Mesendoderm (in vitro differentiated cells): Measurements from ENCODE around the gene DNAJC11.
"Not testable (repeated sequence)": the region's sequence is repeated elsewhere in the genome, so short reads cannot be mapped to it uniquely, and the experiment has no call there.

ENCODE experiments used
- DNase-seq: peaks from one replicate; pipeline ENCODE4 v3.0.0; 2013
- H2AK5ac ChIP-seq: 2 replicates; pipeline ENCODE4 v1.6.1; 2013; ENCODE audit warnings: low read length, inconsistent platforms
- H2BK120ac ChIP-seq: 2 replicates; pipeline ENCODE4 v1.6.1; 2013; ENCODE audit warnings: low read depth, mild to moderate bottlenecking, low read length, moderate library complexity, mixed read lengths
- H2BK15ac ChIP-seq: replicated peaks from 2 replicates; pipeline ENCODE4 v1.6.1; 2013; ENCODE audit warnings: low read depth, mild to moderate bottlenecking, moderate library complexity
- H2BK5ac ChIP-seq: 2 replicates; pipeline ENCODE4 v1.6.1; 2013; ENCODE audit warnings: low read length, inconsistent platforms
- H3K18ac ChIP-seq: 2 replicates; pipeline ENCODE4 v1.6.1; 2013; ENCODE audit warnings: mild to moderate bottlenecking, low read length, mixed read lengths
- H3K23ac ChIP-seq: one replicate; pipeline ENCODE4 v1.6.1; 2013; ENCODE audit warnings: low read length
- H3K27ac ChIP-seq: 2 replicates; pipeline ENCODE4 v1.5.1; 2013; ENCODE audit warnings: low read depth, mild to moderate bottlenecking, inconsistent platforms, low read length, moderate library complexity
- H3K27me3 ChIP-seq: 2 replicates; pipeline ENCODE4 v1.6.1; 2013; ENCODE audit warnings: low read length, control low read depth, mild to moderate bottlenecking, inconsistent platforms; ENCODE audit not compliant: insufficient read depth, poor library complexity
- H3K36me3 ChIP-seq: 2 replicates; pipeline ENCODE4 v1.6.1; 2013; ENCODE audit warnings: low read length, inconsistent platforms; ENCODE audit not compliant: control insufficient read depth, insufficient read depth
- H3K4ac ChIP-seq: one replicate; pipeline ENCODE4 v1.6.1; 2013; ENCODE audit warnings: low read depth, mild to moderate bottlenecking, low read length, moderate library complexity
- H3K4me1 ChIP-seq: 2 replicates; pipeline ENCODE4 v1.6.1; 2013; ENCODE audit warnings: low read depth, low read length, inconsistent platforms; ENCODE audit not compliant: control insufficient read depth
- H3K4me2 ChIP-seq: 2 replicates; pipeline ENCODE4 v1.6.1; 2013; ENCODE audit warnings: low read length
- H3K4me3 ChIP-seq: 2 replicates; pipeline ENCODE4 v1.5.1; 2013; ENCODE audit warnings: mild to moderate bottlenecking, low read length
- H3K56ac ChIP-seq: one replicate; pipeline ENCODE4 v1.6.1; 2013; ENCODE audit warnings: low read length
- H3K79me1 ChIP-seq: 2 replicates; pipeline ENCODE4 v1.6.1; 2013; ENCODE audit warnings: low read length, inconsistent platforms
- H3K79me2 ChIP-seq: 2 replicates; pipeline ENCODE4 v1.6.1; 2013; ENCODE audit warnings: mild to moderate bottlenecking, low read length; ENCODE audit not compliant: control insufficient read depth, insufficient read depth
- H3K9ac ChIP-seq: 2 replicates; pipeline ENCODE4 v1.6.1; 2013; ENCODE audit warnings: low read length, inconsistent platforms
- H4K5ac ChIP-seq: one replicate; pipeline ENCODE4 v1.6.1; 2013; ENCODE audit warnings: low read length
- H4K8ac ChIP-seq: one replicate; pipeline ENCODE4 v1.6.1; 2013; ENCODE audit warnings: low read depth, mild to moderate bottlenecking, control low read depth, low read length, moderate library complexity
- WGBS: extraction: QIAGEN DNeasy Blood & Tissue Kit; methylation state at CpG from one replicate; pipeline ENCODE4 v1.1.7; 2013; ENCODE audit warnings: low lambda C conversion rate, missing lambda C conversion rate; ENCODE audit not compliant: insufficient coverage; ENCODE audit errors: extremely low coverage; 5-methylcytosine and 5-hydroxymethylcytosine counted together

The DNAJC11 gene

GRCh38 chr1:6668503-6668902, 33.1 kb downstream of the DNAJC11 start:
- Histone ChIP-seq H3K79me2 (no peaks in the 10 kb centered on the region), H3K18ac (no peak overlapping the region), H3K4me2 (no peak overlapping the region), H3K4me1 (no peaks in the 10 kb centered on the region), H3K56ac (no peak overlapping the region), H2BK5ac (no peak overlapping the region), H4K5ac (no peak overlapping the region), H3K27ac (no peak overlapping the region), H3K23ac (no peak overlapping the region), H4K8ac (no peak overlapping the region), H2AK5ac (no peak overlapping the region), H3K36me3 (peaks cover 3% of the 10 kb centered on the region), H2BK120ac (no peak overlapping the region), H3K4ac (no peak overlapping the region), H3K27me3 (no peaks in the 10 kb centered on the region), H3K9ac (no peak overlapping the region), H3K4me3 (no peak overlapping the region), H2BK15ac (no peak overlapping the region), H3K79me1 (peaks cover 7% of the 10 kb centered on the region)
- WGBS = no CpG with 5 or more reads among the region's 9 CpGs
- DNase-seq = no peak

GRCh38 chr1:6667139-6667538, 34.5 kb downstream of the DNAJC11 start:
- no peak overlapping the region for H3K4me2 ChIP-seq
- DNase-seq = no peak
- no peak overlapping the region for H2BK15ac ChIP-seq
- peaks cover 3% of the 10 kb centered on the region for H3K36me3 ChIP-seq
- H3K4me1 ChIP-seq = no peaks in the 10 kb centered on the region
- no peaks in the 10 kb centered on the region for H3K79me2 ChIP-seq
- no peak overlapping the region for H4K5ac ChIP-seq
- WGBS = no CpG with 5 or more reads among the region's 6 CpGs
- no peak overlapping the region for H2AK5ac ChIP-seq
- no peak overlapping the region for H3K18ac ChIP-seq
- H2BK5ac ChIP-seq = no peak overlapping the region
- no peak overlapping the region for H2BK120ac ChIP-seq
- no peak overlapping the region for H3K23ac ChIP-seq
- no peak overlapping the region for H3K56ac ChIP-seq
- H3K4ac ChIP-seq = no peak overlapping the region
- no peak overlapping the region for H4K8ac ChIP-seq
- no peak overlapping the region for H3K27ac ChIP-seq
- H3K27me3 ChIP-seq = no peaks in the 10 kb centered on the region
- H3K9ac ChIP-seq = no peak overlapping the region
- H3K79me1 ChIP-seq = peaks cover 5% of the 10 kb centered on the region
- no peak overlapping the region for H3K4me3 ChIP-seq

GRCh38 chr1:6666696-6667095, 34.9 kb downstream of the DNAJC11 start:
- H4K5ac ChIP-seq = no peak overlapping the region
- H3K4me1 ChIP-seq = no peaks in the 10 kb centered on the region
- no peak overlapping the region for H2AK5ac ChIP-seq
- WGBS = no CpG with 5 or more reads among the region's 5 CpGs
- no peak overlapping the region for H3K56ac ChIP-seq
- H4K8ac ChIP-seq = no peak overlapping the region
- H3K79me2 ChIP-seq = no peaks in the 10 kb centered on the region
- no peak overlapping the region for H2BK5ac ChIP-seq
- H3K9ac ChIP-seq = no peak overlapping the region
- no peak overlapping the region for H3K4me2 ChIP-seq
- no peak overlapping the region for H3K4ac ChIP-seq
- peaks cover 3% of the 10 kb centered on the region for H3K36me3 ChIP-seq
- H2BK15ac ChIP-seq = no peak overlapping the region
- peaks cover 5% of the 10 kb centered on the region for H3K79me1 ChIP-seq
- no peaks in the 10 kb centered on the region for H3K27me3 ChIP-seq
- DNase-seq = no peak
- no peak overlapping the region for H3K23ac ChIP-seq
- H2BK120ac ChIP-seq = no peak overlapping the region
- H3K4me3 ChIP-seq = no peak overlapping the region
- H3K27ac ChIP-seq = no peak overlapping the region
- no peak overlapping the region for H3K18ac ChIP-seq

GRCh38 chr1:6662468-6662867, 39.1 kb downstream of the DNAJC11 start:
- H2AK5ac ChIP-seq, H3K4me2 ChIP-seq, H3K27ac ChIP-seq, H2BK120ac ChIP-seq, H4K8ac ChIP-seq, H4K5ac ChIP-seq, H3K4me3 ChIP-seq, H3K56ac ChIP-seq, H3K23ac ChIP-seq, H3K4me1 ChIP-seq, H3K79me2 ChIP-seq, H3K79me1 ChIP-seq, H3K4ac ChIP-seq, H2BK5ac ChIP-seq, H3K27me3 ChIP-seq, H3K9ac ChIP-seq, H3K18ac ChIP-seq, H3K36me3 ChIP-seq, H2BK15ac ChIP-seq: not testable (repeated sequence)
- WGBS = no CpG with 5 or more reads among the region's 7 CpGs
- peak; percentile 16 for DNase-seq

GRCh38 chr1:6660415-6661049, 41.1 kb downstream of the DNAJC11 start:
- no peak overlapping the region for H3K18ac ChIP-seq
- H4K5ac ChIP-seq = no peak overlapping the region
- no peak overlapping the region for H3K27ac ChIP-seq
- H2BK5ac ChIP-seq = no peak overlapping the region
- H3K23ac ChIP-seq = no peak overlapping the region
- H2AK5ac ChIP-seq = no peak overlapping the region
- WGBS = 100% methylated on average over 2 of the region's 7 CpGs
- no peak overlapping the region for H2BK15ac ChIP-seq
- no peak for DNase-seq
- peaks cover 8% of the 10 kb centered on the region for H3K79me1 ChIP-seq
- no peaks in the 10 kb centered on the region for H3K27me3 ChIP-seq
- no peak overlapping the region for H4K8ac ChIP-seq
- H3K4me2 ChIP-seq = no peak overlapping the region
- H3K4me3 ChIP-seq = no peak overlapping the region
- H3K9ac ChIP-seq = no peak overlapping the region
- no peaks in the 10 kb centered on the region for H3K36me3 ChIP-seq
- H3K4me1 ChIP-seq = no peaks in the 10 kb centered on the region
- H3K56ac ChIP-seq = no peak overlapping the region
- no peak overlapping the region for H3K4ac ChIP-seq
- no peaks in the 10 kb centered on the region for H3K79me2 ChIP-seq
- no peak overlapping the region for H2BK120ac ChIP-seq
